GM12801 (cell line): ENCODE data around the gene ST6GALNAC3.

Experiments used
- TF ChIP-seq, protein P1 (sequence below): IDR thresholded peaks from one replicate; pipeline ENCODE4 v1.5.1; 2011; ENCODE audit warnings: control low read depth; ENCODE audit not compliant: insufficient read length; ENCODE audit errors: extremely low read depth

The ST6GALNAC3 gene

GRCh38 chr1:76366726-76367125, 292.2 kb downstream of the ST6GALNAC3 start:
- TF ChIP-seq, protein P1, sequence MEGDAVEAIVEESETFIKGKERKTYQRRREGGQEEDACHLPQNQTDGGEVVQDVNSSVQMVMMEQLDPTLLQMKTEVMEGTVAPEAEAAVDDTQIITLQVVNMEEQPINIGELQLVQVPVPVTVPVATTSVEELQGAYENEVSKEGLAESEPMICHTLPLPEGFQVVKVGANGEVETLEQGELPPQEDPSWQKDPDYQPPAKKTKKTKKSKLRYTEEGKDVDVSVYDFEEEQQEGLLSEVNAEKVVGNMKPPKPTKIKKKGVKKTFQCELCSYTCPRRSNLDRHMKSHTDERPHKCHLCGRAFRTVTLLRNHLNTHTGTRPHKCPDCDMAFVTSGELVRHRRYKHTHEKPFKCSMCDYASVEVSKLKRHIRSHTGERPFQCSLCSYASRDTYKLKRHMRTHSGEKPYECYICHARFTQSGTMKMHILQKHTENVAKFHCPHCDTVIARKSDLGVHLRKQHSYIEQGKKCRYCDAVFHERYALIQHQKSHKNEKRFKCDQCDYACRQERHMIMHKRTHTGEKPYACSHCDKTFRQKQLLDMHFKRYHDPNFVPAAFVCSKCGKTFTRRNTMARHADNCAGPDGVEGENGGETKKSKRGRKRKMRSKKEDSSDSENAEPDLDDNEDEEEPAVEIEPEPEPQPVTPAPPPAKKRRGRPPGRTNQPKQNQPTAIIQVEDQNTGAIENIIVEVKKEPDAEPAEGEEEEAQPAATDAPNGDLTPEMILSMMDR: no peak

DNA sequence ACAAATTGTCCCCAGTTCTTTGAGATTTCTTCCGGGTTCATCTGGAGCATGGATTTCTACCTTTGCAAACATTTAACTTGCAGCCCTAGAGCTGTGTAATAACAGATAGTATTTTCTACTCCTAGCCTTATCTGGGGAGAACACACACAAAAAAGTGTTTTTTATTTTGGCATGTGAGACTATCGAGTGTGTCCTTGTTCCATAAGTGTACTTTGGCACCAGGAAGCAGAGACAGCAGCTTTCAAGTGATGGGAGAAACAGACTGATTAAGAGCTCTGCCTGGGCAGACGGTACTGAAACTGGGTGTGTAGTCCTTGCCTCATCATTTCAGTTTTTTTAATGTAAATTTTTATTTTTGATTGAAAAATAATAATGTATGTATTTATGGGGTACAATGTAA, 297.4 kb downstream of the ST6GALNAC3 start:
- TF ChIP-seq, protein P1: no peak

DNA sequence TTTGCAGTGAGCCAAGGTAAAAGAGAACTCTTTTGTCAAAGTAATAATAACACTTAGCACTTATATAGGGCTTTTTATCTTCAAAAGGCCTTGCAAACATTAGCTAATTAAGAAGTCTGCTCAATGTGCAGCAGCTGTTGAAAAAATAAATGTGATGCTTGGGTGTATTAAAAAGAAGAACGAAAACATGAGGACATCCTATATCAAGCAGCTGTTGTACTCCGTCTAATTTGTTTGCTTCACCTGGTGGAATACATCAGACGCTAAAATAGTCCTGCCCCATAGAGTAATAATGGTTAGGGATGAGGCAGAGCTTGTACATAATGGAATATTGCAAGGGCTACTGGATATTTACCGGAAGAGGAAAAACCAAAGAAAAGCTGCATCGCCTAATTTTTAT, 299.5 kb downstream of the ST6GALNAC3 start:
- TF ChIP-seq, protein P1: no peak

DNA sequence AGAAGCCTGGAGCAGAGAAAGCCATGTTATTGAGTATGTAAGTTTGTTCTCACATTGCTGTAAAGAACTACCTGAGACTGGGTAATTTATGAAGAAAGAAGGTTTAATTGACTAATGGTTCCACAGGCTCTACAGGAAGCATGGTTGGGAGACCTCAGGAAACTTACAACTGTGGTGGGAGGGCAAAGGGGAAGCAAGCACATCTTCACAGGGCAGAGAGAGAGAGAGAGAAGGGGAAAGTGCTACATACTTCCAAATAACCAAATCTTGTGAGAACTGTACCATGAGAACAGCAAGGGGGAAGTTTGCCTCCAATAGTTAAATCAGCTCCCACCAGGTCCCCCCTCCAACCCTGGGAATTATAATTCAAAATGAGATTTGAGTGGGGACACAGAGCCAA, 302.7 kb downstream of the ST6GALNAC3 start:
- TF ChIP-seq, protein P1: no peak

DNA sequence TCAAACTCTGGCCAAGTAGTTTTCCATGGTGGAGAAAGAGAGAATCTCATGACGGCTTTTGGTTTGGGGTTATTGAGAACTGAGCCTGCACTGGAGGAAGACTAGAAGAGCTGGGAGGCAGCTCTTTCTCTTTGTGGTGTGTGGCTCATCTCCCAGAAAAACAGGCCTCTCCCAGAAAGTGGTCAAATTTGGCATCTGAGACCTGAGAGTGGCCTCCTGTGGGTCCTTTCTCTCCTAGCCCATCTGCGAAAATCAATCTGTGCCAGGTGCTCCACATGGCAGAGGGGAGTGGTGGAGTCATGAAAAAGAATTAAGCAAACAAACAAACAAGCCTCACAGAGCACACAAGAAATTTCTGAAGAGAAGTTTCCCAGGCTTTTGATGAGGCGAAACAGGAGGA, 305.0 kb downstream of the ST6GALNAC3 start:
- TF ChIP-seq, protein P1: no peak

DNA sequence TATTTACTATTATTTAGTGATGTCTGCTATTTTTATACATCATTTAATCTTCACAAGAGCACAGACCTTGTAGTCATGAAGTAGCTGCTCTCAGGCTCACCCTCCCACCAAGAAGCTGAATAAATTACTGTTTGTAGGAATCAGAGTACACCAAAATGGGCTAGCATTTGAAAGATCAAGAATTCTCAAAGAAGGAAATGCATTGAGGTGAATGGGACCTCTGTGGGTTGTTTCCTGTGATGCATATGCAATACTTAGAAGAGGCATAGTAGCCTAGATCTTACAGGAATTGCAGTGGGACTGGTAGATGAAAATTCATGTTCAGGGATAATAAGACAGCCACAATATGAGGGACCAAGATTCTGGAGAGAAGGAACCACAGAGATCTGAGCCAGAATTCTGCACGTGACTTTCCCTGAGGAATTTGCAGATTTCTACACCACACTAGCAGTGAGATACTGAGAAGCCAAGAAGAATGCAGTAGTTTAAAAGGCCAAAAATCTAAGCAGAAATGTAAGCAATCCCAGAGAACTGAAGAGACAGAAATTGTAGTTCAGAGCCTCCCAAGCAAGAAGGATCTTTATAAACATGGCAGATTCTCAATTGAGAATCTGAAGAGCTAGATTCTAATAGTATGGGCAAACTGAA, 307.0 kb downstream of the ST6GALNAC3 start:
- TF ChIP-seq, protein P1: no peak

DNA sequence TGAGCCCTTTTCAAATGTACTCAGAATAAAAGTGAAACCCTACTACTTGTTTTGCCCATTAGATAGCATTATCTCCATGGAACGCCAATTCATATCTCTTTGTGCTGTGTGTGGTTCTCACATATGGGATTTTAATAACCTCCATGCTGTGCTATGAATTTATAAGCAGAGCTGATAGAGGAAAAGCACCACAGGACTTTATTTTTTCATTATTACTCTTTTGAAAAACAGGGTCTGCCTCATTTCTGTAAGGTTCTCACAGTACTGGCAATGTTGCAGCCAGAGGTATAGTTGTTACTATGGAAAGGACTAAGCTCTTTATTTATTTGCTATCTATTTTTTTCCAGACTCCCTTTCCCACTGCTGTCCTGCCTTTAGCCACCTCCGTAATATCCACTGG, 313.7 kb downstream of the ST6GALNAC3 start:
- TF ChIP-seq, protein P1: no peak
